ENCODE results near the gene NEK6. TPM values are rescaled to one million over a fixed set of nuclear protein-coding genes. Genes with fewer than 3 reads are reported as not detected.

NEK6 gene
- total RNA-seq, 1 donor from 2014 or later, result 125 TPM

DNA sequence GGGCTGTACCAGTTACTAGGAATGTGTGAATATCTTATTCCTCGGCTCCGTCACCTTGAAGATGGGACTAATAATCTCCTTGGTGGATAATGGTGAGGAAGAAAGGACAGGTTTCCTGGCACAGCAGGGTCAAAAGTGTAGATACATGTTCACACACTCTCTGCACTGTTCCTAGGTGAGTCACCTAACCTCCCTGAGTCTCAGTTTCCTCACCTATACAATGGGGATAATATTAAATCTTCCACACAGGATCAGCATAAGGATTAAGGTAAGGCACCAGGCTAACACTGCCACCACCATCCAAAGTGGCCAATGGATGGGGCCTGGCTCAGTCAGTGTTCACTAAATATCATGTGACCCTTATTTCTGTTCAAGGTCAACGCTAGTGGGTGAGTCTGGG is 90.6 kb downstream of the NEK6 start:
- no peak for ATAC-seq
- intact Hi-C loops (cut with DNase I), result no loop called here

DNA sequence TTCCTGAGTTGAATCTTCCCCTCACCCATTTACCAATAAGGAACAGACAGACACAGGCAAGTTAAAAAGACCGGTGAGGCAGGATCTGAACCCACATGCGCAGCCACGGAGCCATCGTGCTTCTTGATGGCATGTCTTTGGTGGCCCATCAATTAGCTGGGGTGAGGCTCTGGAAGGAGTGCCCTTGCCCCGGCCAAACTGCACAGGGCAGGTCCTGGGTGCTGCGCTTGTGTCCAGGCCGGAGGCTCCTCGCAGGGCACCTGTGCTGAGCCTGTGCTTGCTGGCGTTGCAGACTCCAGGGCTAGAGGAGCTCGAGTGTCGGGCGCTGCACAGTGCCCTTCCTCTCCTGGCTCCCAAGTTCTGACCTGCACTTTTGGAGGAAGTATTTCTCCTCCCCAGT is 91.1 kb downstream of the NEK6 start:
- no peaks in the 10 kb centered on the region for H3K4me1 ChIP-seq
- no peak for ATAC-seq
- H3K36me3 ChIP-seq, result peaks cover 100% of the 10 kb centered on the region
- H3K27ac ChIP-seq, result no peak overlapping the region
- TF ChIP-seq, protein P1, sequence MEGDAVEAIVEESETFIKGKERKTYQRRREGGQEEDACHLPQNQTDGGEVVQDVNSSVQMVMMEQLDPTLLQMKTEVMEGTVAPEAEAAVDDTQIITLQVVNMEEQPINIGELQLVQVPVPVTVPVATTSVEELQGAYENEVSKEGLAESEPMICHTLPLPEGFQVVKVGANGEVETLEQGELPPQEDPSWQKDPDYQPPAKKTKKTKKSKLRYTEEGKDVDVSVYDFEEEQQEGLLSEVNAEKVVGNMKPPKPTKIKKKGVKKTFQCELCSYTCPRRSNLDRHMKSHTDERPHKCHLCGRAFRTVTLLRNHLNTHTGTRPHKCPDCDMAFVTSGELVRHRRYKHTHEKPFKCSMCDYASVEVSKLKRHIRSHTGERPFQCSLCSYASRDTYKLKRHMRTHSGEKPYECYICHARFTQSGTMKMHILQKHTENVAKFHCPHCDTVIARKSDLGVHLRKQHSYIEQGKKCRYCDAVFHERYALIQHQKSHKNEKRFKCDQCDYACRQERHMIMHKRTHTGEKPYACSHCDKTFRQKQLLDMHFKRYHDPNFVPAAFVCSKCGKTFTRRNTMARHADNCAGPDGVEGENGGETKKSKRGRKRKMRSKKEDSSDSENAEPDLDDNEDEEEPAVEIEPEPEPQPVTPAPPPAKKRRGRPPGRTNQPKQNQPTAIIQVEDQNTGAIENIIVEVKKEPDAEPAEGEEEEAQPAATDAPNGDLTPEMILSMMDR (IDR thresholded peaks at IDR 0.05), result no peak
- H3K9me3 ChIP-seq, result no peaks in the 10 kb centered on the region
- H3K4me3 ChIP-seq, result no peak overlapping the region
- intact Hi-C loops (cut with DNase I), result no loop called here
- peak; percentile 37 for DNase-seq
- H3K27me3 ChIP-seq (ENCODE audit: low read depth), result no peaks in the 10 kb centered on the region

More for the DNA sequence above, 90.6 kb downstream of the NEK6 start:
- peaks cover 4% of the 10 kb centered on the region for H3K4me1 ChIP-seq
- H3K36me3 ChIP-seq, result peaks cover 100% of the 10 kb centered on the region
- no peaks in the 10 kb centered on the region for H3K27me3 ChIP-seq (ENCODE audit: low read depth)
- H3K4me3 ChIP-seq, result no peak overlapping the region
- TF ChIP-seq, protein P1 (IDR thresholded peaks at IDR 0.05), result no peak
- DNase-seq, result no peak
- no peaks in the 10 kb centered on the region for H3K9me3 ChIP-seq
- no peak overlapping the region for H3K27ac ChIP-seq

DNA sequence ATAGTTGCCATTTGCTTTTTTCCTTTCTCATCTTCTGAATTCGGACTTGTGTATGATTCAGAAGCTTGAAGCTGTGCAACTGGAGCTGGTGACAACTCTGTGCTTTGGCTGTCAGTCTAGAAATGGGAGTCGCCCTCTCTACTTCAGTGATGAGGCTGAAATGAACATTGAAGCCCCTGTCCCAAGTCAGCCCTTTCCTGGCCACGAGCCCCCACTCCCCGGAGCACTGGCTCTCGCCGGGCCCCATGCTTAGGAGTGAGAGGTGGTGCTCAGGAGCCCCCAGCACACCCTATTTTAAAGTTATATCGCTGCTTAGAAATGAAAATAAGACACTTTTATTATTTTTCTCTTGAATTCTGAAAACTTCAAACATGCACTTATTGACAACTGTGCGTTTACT is 91.5 kb downstream of the NEK6 start:
- peak; percentile 17 for DNase-seq
- H3K4me1 ChIP-seq, result no peaks in the 10 kb centered on the region
- intact Hi-C loops (cut with DNase I), result no loop called here
- H3K27ac ChIP-seq, result no peak overlapping the region
- H3K4me3 ChIP-seq, result no peak overlapping the region
- H3K27me3 ChIP-seq (ENCODE audit: low read depth), result no peaks in the 10 kb centered on the region
- TF ChIP-seq, protein P1 (IDR thresholded peaks at IDR 0.05), result no peak
- peaks cover 100% of the 10 kb centered on the region for H3K36me3 ChIP-seq
- no peaks in the 10 kb centered on the region for H3K9me3 ChIP-seq
- no peak for ATAC-seq

DNA sequence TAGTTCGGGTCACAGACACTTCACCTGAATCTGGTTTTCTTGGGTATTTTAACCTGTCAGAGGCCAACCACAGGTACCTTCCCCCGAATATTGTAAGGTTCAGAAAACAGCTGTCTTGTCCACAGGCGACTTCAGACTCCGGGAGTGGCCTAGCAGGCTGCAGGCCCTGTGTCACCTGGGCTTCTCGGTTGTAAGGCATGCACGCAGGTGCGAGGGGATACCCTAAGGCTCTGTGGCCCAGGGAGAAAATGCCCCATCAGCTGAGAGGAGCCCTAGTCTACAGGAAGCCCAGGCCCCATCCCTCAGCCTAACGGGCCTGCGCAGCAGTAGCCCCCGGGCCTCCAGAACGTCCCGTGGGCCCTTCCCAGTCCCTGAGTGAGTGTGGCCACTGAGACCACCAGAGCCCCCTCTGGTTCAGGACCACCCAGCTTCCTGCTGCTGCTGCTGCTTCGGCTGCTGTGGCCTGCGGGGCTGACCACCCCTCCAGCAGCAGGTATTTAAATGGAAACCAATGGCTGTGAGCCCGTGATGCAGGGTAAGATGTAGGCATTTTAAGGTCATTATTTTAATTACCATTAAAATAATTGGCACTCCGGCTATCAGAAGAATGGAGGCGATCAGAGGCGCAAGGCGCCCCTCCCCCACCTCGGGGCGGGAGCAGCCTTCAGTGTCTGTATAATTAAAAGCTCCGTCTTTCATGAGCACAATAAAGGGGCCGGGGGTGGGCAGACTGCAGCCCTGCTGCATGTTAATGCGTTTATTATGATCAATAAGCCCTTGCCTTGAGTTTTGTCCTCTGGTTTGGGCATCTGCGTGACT is 92.1 kb downstream of the NEK6 start:
- DNase-seq (peak; percentile 36), ATAC-seq (no peak)
- TF ChIP-seq, protein P1 (IDR thresholded peaks at IDR 0.05), result no peak
- Histone ChIP-seq H3K4me3 (no peak overlapping the region), H3K27me3 (ENCODE audit: low read depth) (no peaks in the 10 kb centered on the region), H3K27ac (no peak overlapping the region), H3K36me3 (peaks cover 100% of the 10 kb centered on the region), H3K4me1 (no peaks in the 10 kb centered on the region), H3K9me3 (no peaks in the 10 kb centered on the region)
- intact Hi-C loops (cut with DNase I), result no loop called here

DNA sequence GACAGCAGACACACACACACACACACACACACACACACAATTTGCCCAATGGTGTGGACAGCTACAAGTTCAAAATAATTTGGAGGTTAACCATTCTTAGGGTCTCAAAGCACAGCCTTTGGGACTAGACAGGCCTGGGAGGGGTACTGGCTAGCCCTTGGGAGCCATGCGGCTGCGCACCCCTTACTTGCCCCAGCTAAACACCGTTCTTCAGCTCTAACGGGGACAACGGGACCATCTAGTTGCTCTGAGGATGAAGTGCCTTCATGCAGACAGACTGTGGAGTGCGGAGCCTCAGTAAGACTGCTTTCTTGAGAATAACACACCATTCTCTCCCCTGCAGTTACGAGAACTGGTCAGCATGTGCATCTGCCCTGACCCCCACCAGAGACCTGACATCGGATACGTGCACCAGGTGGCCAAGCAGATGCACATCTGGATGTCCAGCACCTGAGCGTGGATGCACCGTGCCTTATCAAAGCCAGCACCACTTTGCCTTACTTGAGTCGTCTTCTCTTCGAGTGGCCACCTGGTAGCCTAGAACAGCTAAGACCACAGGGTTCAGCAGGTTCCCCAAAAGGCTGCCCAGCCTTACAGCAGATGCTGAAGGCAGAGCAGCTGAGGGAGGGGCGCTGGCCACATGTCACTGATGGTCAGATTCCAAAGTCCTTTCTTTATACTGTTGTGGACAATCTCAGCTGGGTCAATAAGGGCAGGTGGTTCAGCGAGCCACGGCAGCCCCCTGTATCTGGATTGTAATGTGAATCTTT is 92.9 kb downstream of the NEK6 start:
- no peak for ATAC-seq
- H3K36me3 ChIP-seq, result peaks cover 100% of the 10 kb centered on the region
- TF ChIP-seq, protein P1 (IDR thresholded peaks at IDR 0.05), result no peak
- H3K9me3 ChIP-seq, result no peaks in the 10 kb centered on the region
- H3K27ac ChIP-seq, result no peak overlapping the region
- no peaks in the 10 kb centered on the region for H3K4me1 ChIP-seq
- peak; percentile 31 for DNase-seq
- intact Hi-C loops (cut with DNase I), result no loop called here
- H3K27me3 ChIP-seq (ENCODE audit: low read depth), result no peaks in the 10 kb centered on the region
- no peak overlapping the region for H3K4me3 ChIP-seq

All from lower lobe of right lung (tissue), 2 donors.